ENCODE results near the gene ZGPAT. TPM values are rescaled to one million over a fixed set of nuclear protein-coding genes. Genes with fewer than 3 reads are reported as not detected.

The ZGPAT gene
- total and polyA plus RNA-seq, 2 of the 13 experiments (the other 11 are each of a cell fraction or from before 2014, with no cell fraction given), result 23.0 to 41.9 TPM

DNA sequence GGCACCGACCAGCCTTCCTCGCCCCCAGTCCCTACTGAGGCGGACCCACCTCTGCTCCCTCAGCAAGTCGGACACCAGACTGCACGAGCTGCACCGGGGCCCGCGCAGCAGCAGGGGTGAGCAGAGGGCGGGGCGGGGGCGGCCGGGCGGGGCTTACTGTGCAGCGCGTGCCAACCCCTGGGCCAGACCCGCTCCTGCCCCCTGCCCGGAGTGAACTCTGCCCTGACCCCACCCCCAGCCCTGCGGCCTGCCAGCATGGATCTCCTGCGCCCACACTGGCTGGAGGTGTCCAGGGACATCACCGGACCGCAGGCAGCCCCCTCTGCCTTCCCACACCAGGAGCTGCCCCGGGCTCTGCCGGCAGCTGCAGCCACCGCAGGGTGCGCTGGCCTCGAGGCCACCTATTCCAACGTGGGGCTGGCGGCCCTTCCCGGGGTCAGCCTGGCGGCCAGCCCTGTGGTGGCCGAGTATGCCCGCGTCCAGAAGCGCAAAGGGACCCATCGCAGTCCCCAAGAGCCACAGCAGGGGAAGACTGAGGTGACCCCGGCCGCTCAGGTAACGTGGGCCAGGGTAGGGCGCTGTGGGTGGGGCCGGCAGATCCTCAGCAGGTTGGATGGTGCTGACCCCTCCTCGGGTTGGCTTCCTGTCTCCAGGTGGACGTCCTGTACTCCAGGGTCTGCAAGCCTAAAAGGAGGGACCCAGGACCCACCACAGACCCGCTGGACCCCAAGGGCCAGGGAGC, 30.3 kb downstream of the ZGPAT start (continued):
- TF ChIP-seq PBX2 (CRISPR knock-in tag; IDR thresholded peaks at IDR 0.05) (0 out of 2 replicates have a peak, but pooled peaks have one; percentile 20), ZNF329 (CRISPR knock-in tag; IDR thresholded peaks at IDR 0.05; ENCODE audit: low read depth) (0 out of 2 replicates have a peak, but pooled peaks have one; percentile 84), ZNF225 (CRISPR knock-in tag; IDR thresholded peaks at IDR 0.05) (peak; percentile 88; the same call in 1 of the 2 replicates), ZNF597 (CRISPR knock-in tag; IDR thresholded peaks at IDR 0.05) (0 out of 2 replicates have a peak, but pooled peaks have one; percentile 91), ZNF180 (CRISPR knock-in tag; IDR thresholded peaks at IDR 0.05; ENCODE audit: borderline replicate concordance, low read depth) (peak; percentile 84; the same call in 1 of the 2 replicates), ZSCAN22 (CRISPR knock-in tag; IDR thresholded peaks at IDR 0.05) (peak; percentile 82; the same call in 1 of the 2 replicates), ZNF441 (CRISPR knock-in tag; IDR thresholded peaks at IDR 0.05; ENCODE audit: borderline replicate concordance) (peak; percentile 91; the same call in 1 of the 2 replicates), PAF1 (CRISPR knock-in tag; IDR thresholded peaks at IDR 0.05) (no peak), ZNF678 (CRISPR knock-in tag; IDR thresholded peaks at IDR 0.05) (peak; percentile 99), NR2C2 (CRISPR knock-in tag; IDR thresholded peaks at IDR 0.05; ENCODE audit: borderline replicate concordance) (peak; percentile 89), ZNF713 (CRISPR knock-in tag; IDR thresholded peaks at IDR 0.05) (0 out of 2 replicates have a peak, but pooled peaks have one; percentile 86), DZIP1 (CRISPR knock-in tag; IDR thresholded peaks at IDR 0.05) (no peak), NFIC (IDR thresholded peaks at IDR 0.05; ENCODE audit: low read length) (no peak; the same call in 1 of the 2 replicates), CEBPB (IDR thresholded peaks at IDR 0.05; ENCODE audit: borderline replicate concordance, low read depth, low read length) (no peak), TAF1 (CRISPR knock-in tag; IDR thresholded peaks at IDR 0.05) (peak; percentile 94), HNRNPK (IDR thresholded peaks at IDR 0.05; ENCODE audit: low read depth, low read length, poor library complexity, severe bottlenecking) (peak; percentile 78), ZNF768 (CRISPR knock-in tag; IDR thresholded peaks at IDR 0.05) (peak; percentile 55; the same call in 1 of the 2 replicates), ARNTL (CRISPR knock-in tag; IDR thresholded peaks at IDR 0.05) (peak; percentile 77)
- TF ChIP-seq, protein P1, sequence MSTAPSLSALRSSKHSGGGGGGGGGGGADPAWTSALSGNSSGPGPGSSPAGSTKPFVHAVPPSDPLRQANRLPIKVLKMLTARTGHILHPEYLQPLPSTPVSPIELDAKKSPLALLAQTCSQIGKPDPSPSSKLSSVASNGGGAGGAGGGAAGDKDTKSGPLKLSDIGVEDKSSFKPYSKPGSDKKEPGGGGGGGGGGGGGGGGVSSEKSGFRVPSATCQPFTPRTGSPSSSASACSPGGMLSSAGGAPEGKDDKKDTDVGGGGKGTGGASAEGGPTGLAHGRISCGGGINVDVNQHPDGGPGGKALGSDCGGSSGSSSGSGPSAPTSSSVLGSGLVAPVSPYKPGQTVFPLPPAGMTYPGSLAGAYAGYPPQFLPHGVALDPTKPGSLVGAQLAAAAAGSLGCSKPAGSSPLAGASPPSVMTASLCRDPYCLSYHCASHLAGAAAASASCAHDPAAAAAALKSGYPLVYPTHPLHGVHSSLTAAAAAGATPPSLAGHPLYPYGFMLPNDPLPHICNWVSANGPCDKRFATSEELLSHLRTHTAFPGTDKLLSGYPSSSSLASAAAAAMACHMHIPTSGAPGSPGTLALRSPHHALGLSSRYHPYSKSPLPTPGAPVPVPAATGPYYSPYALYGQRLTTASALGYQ (CRISPR knock-in tag; IDR thresholded peaks at IDR 0.05), result no peak; the same call in 1 of the 2 replicates
- TF ChIP-seq, protein P2, sequence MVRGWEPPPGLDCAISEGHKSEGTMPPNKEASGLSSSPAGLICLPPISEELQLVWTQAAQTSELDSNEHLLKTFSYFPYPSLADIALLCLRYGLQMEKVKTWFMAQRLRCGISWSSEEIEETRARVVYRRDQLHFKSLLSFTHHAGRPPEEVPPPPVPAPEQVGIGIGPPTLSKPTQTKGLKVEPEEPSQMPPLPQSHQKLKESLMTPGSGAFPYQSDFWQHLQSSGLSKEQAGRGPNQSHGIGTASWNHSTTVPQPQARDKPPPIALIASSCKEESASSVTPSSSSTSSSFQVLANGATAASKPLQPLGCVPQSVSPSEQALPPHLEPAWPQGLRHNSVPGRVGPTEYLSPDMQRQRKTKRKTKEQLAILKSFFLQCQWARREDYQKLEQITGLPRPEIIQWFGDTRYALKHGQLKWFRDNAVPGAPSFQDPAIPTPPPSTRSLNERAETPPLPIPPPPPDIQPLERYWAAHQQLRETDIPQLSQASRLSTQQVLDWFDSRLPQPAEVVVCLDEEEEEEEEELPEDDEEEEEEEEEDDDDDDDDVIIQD (CRISPR knock-in tag; IDR thresholded peaks at IDR 0.05; ENCODE audit: low read depth), result 0 out of 2 replicates have a peak, but pooled peaks have one; percentile 22
